ENCODE data around the gene GCNT1. TPM values are rescaled to one million over a fixed set of nuclear protein-coding genes. Genes with fewer than 3 reads are reported as not detected.

GCNT1 gene
- total RNA-seq, 1 donor from 2014 or later, result 33.7 TPM

GRCh38 chr9:76525196-76525595 lies 66.2 kb downstream of the GCNT1 start:
- Mint-ChIP-seq H3K9me3 (ENCODE audit: unreplicated experiment) (no peaks in the 10 kb centered on the region), H3K27ac (ENCODE audit: unreplicated experiment) (no peak overlapping the region), H3K27me3 (ENCODE audit: unreplicated experiment) (no peaks in the 10 kb centered on the region), H3K4me1 (ENCODE audit: unreplicated experiment) (no peaks in the 10 kb centered on the region), H3K4me3 (ENCODE audit: unreplicated experiment) (no peak overlapping the region), H3K36me3 (ENCODE audit: low read depth, unreplicated experiment) (peaks cover 5% of the 10 kb centered on the region)
- no peak for TF ChIP-seq CTCF (IDR thresholded peaks at IDR 0.05; ENCODE audit: unreplicated experiment)
- DNase-seq (ENCODE audit: low spot score), result no peak

GRCh38 chr9:76526026-76526425 lies 67.0 kb downstream of the GCNT1 start:
- no peak overlapping the region for H3K4me3 Mint-ChIP-seq (ENCODE audit: unreplicated experiment)
- H3K4me1 Mint-ChIP-seq (ENCODE audit: unreplicated experiment), result no peaks in the 10 kb centered on the region
- no peak overlapping the region for H3K27ac Mint-ChIP-seq (ENCODE audit: unreplicated experiment)
- no peaks in the 10 kb centered on the region for H3K9me3 Mint-ChIP-seq (ENCODE audit: unreplicated experiment)
- H3K36me3 Mint-ChIP-seq (ENCODE audit: low read depth, unreplicated experiment), result peaks cover 5% of the 10 kb centered on the region
- DNase-seq (ENCODE audit: low spot score), result no peak
- no peak for TF ChIP-seq CTCF (IDR thresholded peaks at IDR 0.05; ENCODE audit: unreplicated experiment)
- H3K27me3 Mint-ChIP-seq (ENCODE audit: unreplicated experiment), result no peaks in the 10 kb centered on the region

DNA sequence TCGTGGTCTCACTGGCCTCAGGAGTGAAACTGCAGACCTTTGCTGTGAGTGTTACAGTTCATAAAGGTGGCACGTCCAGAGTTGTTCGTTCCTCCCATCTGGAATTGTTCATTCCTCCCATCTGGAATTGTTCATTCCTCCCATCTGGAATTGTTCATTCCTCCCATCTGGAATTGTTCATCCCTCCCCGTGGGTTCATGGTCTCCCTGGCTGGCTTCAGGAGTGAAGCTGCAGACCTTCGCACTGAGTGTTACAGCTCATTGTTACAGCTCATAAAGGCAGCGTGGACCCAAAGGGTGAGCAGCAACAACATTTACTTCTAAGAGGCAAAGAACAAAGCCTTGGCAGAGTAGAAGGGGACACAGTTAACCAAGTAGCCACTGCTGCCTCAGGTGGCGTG lies 69.1 kb downstream of the GCNT1 start:
- Mint-ChIP-seq H3K27ac (ENCODE audit: unreplicated experiment) (no peak overlapping the region), H3K9me3 (ENCODE audit: unreplicated experiment) (no peaks in the 10 kb centered on the region), H3K4me3 (ENCODE audit: unreplicated experiment) (no peak overlapping the region), H3K27me3 (ENCODE audit: unreplicated experiment) (no peaks in the 10 kb centered on the region), H3K36me3 (ENCODE audit: low read depth, unreplicated experiment) (peaks cover 5% of the 10 kb centered on the region), H3K4me1 (ENCODE audit: unreplicated experiment) (no peaks in the 10 kb centered on the region)
- DNase-seq (ENCODE audit: low spot score), result no peak
- no peak for TF ChIP-seq CTCF (IDR thresholded peaks at IDR 0.05; ENCODE audit: unreplicated experiment)

GRCh38 chr9:76528642-76529190 lies 69.7 kb downstream of the GCNT1 start:
- H3K4me1 Mint-ChIP-seq (ENCODE audit: unreplicated experiment), result no peaks in the 10 kb centered on the region
- DNase-seq (ENCODE audit: low spot score), result no peak

More at GRCh38 chr9:76528642-76529190, 69.7 kb downstream of the GCNT1 start:
- peaks cover 5% of the 10 kb centered on the region for H3K36me3 Mint-ChIP-seq (ENCODE audit: low read depth, unreplicated experiment)
- no peak overlapping the region for H3K4me3 Mint-ChIP-seq (ENCODE audit: unreplicated experiment)
- no peaks in the 10 kb centered on the region for H3K9me3 Mint-ChIP-seq (ENCODE audit: unreplicated experiment)
- H3K27ac Mint-ChIP-seq (ENCODE audit: unreplicated experiment), result no peak overlapping the region
- H3K27me3 Mint-ChIP-seq (ENCODE audit: unreplicated experiment), result no peaks in the 10 kb centered on the region
- no peak for TF ChIP-seq CTCF (IDR thresholded peaks at IDR 0.05; ENCODE audit: unreplicated experiment)
